Prostate gland (tissue), 2 donors: ENCODE results near the gene TMEM120B. TPM values are rescaled to one million over a fixed set of nuclear protein-coding genes. Genes with fewer than 3 reads are reported as not detected.

Source experiments
- DNase-seq: peaks from one replicate; pipeline ENCODE4 v3.0.0-alpha.2; 2019; ENCODE audit warnings: low spot score
- H3K27ac ChIP-seq, 2 donors: fragments of 200-600 bp; sonication (generic); 2 replicates each; pipeline ENCODE4 v1.5.1; 2017 to 2019
- H3K27me3 ChIP-seq: fragments of 200-600 bp; sonication (generic); replicated peaks from 2 replicates; pipeline ENCODE4 v1.5.1; 2019; ENCODE audit not compliant: insufficient read depth
- H3K36me3 ChIP-seq, 2 donors: fragments of 200-600 bp; sonication (generic); 1 replicate in 1 of 2; 2 replicates in 1 of 2; pipeline versions ENCODE4 v1.5.1 to v1.8.1; 2017 to 2019
- H3K4me1 ChIP-seq: fragments of 200-600 bp; sonication (generic); replicated peaks from 2 replicates; pipeline ENCODE4 v1.5.1; 2019
- H3K4me3 ChIP-seq, 2 donors: fragments of 200-600 bp; sonication (generic); 2 replicates each; pipeline ENCODE4 v1.5.1; 2017 to 2019
- H3K9me3 ChIP-seq: fragments of 200-600 bp; sonication (generic); 2 replicates; pipeline ENCODE4 v1.5.1; 2017
- CTCF ChIP-seq, 4 experiments: fragments of 200-600 bp in 2 of 4; fragments of 450-650 bp in 2 of 4; sonication (generic) in 2 of 4; IDR thresholded peaks; 1 replicate in 3 of 4; 2 replicates in 1 of 4; pipeline ENCODE4 v1.5.1; 2016 to 2019; ENCODE audit warnings: antibody characterized with exemption in 4 of 4, mild to moderate bottlenecking in 2 of 4, moderate library complexity in 2 of 4
- POLR2A ChIP-seq: fragments of 450-650 bp; IDR thresholded peaks from one replicate; pipeline ENCODE4 v1.6.1; 2016; ENCODE audit warnings: antibody characterized with exemption, mild to moderate bottlenecking
- POLR2AphosphoS5 ChIP-seq: sonication (generic); formaldehyde crosslinking; IDR thresholded peaks from one replicate; pipeline ENCODE4 v1.6.1; 2017; ENCODE audit warnings: antibody characterized with exemption
- WGBS: methylation state at CpG from one replicate; pipeline ENCODE4 v1.1.5; 2018; 5-methylcytosine and 5-hydroxymethylcytosine counted together
- intact Hi-C: fragments of 100-400 bp; cut with DNase I; formaldehyde crosslinking; loops from one replicate; pipeline ENCODE4 v1.14.2; 2022
- total RNA-seq, 2 donors: library from RNA; depleted of rRNA; stranded (reverse); fragments of >200 nt; gene quantifications; one replicate each; pipeline ENCODE4 v1.1.0, GENCODE V29; 2016

TMEM120B gene
- total RNA-seq, 2 donors from 2014 or later = 9.5 to 12.2 TPM

DNA sequence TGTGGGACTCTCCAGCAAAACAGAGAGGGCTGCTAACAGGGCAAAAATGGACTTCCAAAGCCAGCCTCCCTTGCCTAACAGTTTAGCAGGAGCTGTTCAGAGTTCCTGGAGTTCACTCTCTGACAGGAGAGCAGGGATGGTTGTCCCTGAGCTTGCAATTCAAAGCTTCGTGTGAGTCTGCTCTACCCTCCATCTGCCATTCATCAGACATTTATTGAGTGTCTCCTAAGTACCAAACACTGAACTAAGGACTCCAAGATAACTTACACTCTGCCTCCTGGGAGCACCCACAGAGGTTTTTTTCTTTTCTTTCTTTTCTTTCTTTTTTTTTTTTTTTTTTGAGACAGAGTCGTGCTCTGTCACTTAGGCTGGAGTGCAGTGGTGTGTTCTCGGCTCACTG is 52.3 kb downstream of the TMEM120B start:
- DNase-seq = no peak
- no peaks in the 10 kb centered on the region for H3K9me3 ChIP-seq
- H3K27ac ChIP-seq = no peak overlapping the region
- no peaks in the 10 kb centered on the region for H3K4me1 ChIP-seq
- no peaks in the 10 kb centered on the region for H3K36me3 ChIP-seq
- 79% methylated on average over 3 of the region's 3 CpGs for WGBS
- TF ChIP-seq POLR2A (no peak), POLR2AphosphoS5 (no peak), CTCF (IDR thresholded peaks at IDR 0.05) (no peak)
- intact Hi-C loops = no loop called here
- H3K27me3 ChIP-seq = no peaks in the 10 kb centered on the region
- H3K4me3 ChIP-seq = no peak overlapping the region

- intact Hi-C loops = no loop called here
- Histone ChIP-seq H3K27ac (no peak overlapping the region), H3K4me3 (no peak overlapping the region), H3K27me3 (no peaks in the 10 kb centered on the region), H3K9me3 (no peaks in the 10 kb centered on the region), H3K36me3 (no peaks in the 10 kb centered on the region), H3K4me1 (no peaks in the 10 kb centered on the region)
- WGBS = 81% methylated on average over 5 of the region's 5 CpGs
- no peak for DNase-seq
- TF ChIP-seq CTCF (IDR thresholded peaks at IDR 0.05) (no peak), POLR2AphosphoS5 (no peak), POLR2A (no peak)
These were observed 53.0 kb downstream of the TMEM120B start for GRCh38 chr12:121765573-121765972.

GRCh38 chr12:121766290-121767039 is 53.9 kb downstream of the TMEM120B start:
- Histone ChIP-seq H3K4me1 (no peaks in the 10 kb centered on the region), H3K27ac (no peak overlapping the region), H3K36me3 (no peaks in the 10 kb centered on the region), H3K9me3 (no peaks in the 10 kb centered on the region), H3K27me3 (no peaks in the 10 kb centered on the region), H3K4me3 (no peak overlapping the region)
- DNase-seq = no peak
- TF ChIP-seq POLR2AphosphoS5 (no peak), CTCF (IDR thresholded peaks at IDR 0.05) (no peak), POLR2A (no peak)
- intact Hi-C loops = no loop called here
- 87% methylated on average over 5 of the region's 5 CpGs for WGBS

DNA sequence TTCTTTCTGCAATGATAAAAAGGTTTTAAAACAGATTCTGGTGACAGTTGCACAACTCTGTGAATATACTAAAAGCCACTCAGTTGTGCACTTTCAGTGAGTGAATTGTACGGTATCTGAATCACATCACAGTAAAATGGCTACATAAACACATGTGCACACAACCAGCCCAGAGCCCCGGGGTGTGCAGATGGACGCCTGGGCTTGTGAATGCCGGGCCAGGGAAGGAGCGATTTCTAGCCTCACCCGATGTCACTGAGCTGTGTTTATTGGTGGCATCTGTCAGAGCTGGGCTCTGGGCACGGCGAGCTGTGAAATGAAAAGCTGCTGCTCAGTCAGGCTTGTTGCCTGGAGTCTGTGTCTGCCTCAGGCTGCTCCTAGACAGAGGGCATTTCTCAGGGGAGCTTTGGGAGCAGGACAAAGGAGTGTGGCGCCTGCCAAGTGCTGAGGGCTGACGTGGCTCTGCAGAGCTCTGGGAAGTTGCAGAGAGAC is 55.0 kb downstream of the TMEM120B start:
- intact Hi-C loops = no loop called here
- no peak for DNase-seq
- H3K9me3 ChIP-seq = no peaks in the 10 kb centered on the region
- no peaks in the 10 kb centered on the region for H3K4me1 ChIP-seq
- no peak overlapping the region for H3K27ac ChIP-seq
- no peak overlapping the region for H3K4me3 ChIP-seq
- TF ChIP-seq POLR2A (no peak), POLR2AphosphoS5 (no peak), CTCF (IDR thresholded peaks at IDR 0.05) (no peak)
- 14% methylated on average over 10 of the region's 10 CpGs for WGBS
- no peaks in the 10 kb centered on the region for H3K27me3 ChIP-seq
- no peaks in the 10 kb centered on the region for H3K36me3 ChIP-seq

- H3K27me3 ChIP-seq = no peaks in the 10 kb centered on the region
- no peaks in the 10 kb centered on the region for H3K9me3 ChIP-seq
- intact Hi-C loops = no loop called here
- 95% methylated on average over 9 of the region's 9 CpGs for WGBS
- DNase-seq = no peak
- H3K27ac ChIP-seq = no peak overlapping the region
- no peak overlapping the region for H3K4me3 ChIP-seq
- H3K36me3 ChIP-seq = no peaks in the 10 kb centered on the region
- TF ChIP-seq POLR2A = no peak
- TF ChIP-seq CTCF (IDR thresholded peaks at IDR 0.05) = no peak
- TF ChIP-seq POLR2AphosphoS5 = no peak
- H3K4me1 ChIP-seq = no peaks in the 10 kb centered on the region
These were observed 56.8 kb downstream of the TMEM120B start for GRCh38 chr12:121769297-121769830.
